ENCODE data around the gene LRRC58.

DNA sequence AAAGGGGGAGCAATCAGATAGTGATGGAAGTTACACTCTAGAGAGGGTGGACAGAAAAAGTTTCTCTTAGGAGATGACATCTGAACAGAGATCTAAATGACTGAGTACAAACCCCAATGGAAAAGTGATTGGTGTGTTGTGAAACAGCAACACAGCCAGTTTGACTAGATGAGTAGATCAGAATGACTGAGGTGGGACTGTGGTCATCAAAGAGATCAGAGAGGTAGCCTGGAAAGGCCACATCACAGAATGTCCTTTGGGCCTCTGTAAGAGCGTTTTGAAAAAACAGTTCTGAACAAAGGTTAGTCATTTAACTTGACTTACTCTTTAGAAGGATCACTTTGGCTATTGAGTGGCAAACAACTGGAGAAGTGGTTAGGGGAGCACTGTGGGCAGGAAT, 10.6 kb downstream of the LRRC58 start:
- TF ChIP-seq CTCF (IDR thresholded peaks at IDR 0.05): no peak
- no peak for TF ChIP-seq POLR2A (IDR thresholded peaks at IDR 0.05)
